HepG2 (cell line): ENCODE data around the gene CR1L. TPM values are rescaled to one million over a fixed set of nuclear protein-coding genes. Genes with fewer than 3 reads are reported as not detected.

ENCODE experiments used
- BRF2 ChIP-seq: sonication (generic); formaldehyde crosslinking; IDR thresholded peaks from 2 replicates; pipeline ENCODE4 v1.8.1; 2022; ENCODE audit warnings: mild to moderate bottlenecking, missing genetic modification reagents
- DMTF1 ChIP-seq: sonication (generic); formaldehyde crosslinking; IDR thresholded peaks from 2 replicates; pipeline ENCODE4 v1.4.0; 2020; ENCODE audit warnings: mild to moderate bottlenecking, missing genetic modification reagents
- GATAD1 ChIP-seq: IDR thresholded peaks from 2 replicates; pipeline ENCODE4 v1.6.1; 2016; ENCODE audit warnings: missing genetic modification reagents, missing compliant biosample characterization
- HMG20B ChIP-seq: conservative IDR thresholded peaks from 2 replicates; pipeline ENCODE4 v1.6.1; 2016; ENCODE audit warnings: missing genetic modification reagents, missing compliant biosample characterization
- HNRNPK ChIP-seq: fragments of 200-400 bp; formaldehyde crosslinking; IDR thresholded peaks from 2 replicates; pipeline ENCODE4 v1.6.1; 2018; ENCODE audit warnings: low read length, low read depth, moderate library complexity, mild to moderate bottlenecking; ENCODE audit not compliant: poor library complexity, severe bottlenecking
- HNRNPL ChIP-seq: fragments of 200-400 bp; formaldehyde crosslinking; IDR thresholded peaks from 2 replicates; pipeline ENCODE4 v1.6.1; 2017; ENCODE audit warnings: mild to moderate bottlenecking, low read depth, low read length
- JUND ChIP-seq: sonication (generic); formaldehyde crosslinking; IDR thresholded peaks from 2 replicates; pipeline ENCODE4 v1.8.0; 2022; ENCODE audit warnings: mild to moderate bottlenecking, missing genetic modification reagents
- MAZ ChIP-seq, 2 experiments: sonication (generic) in 1 of 2; formaldehyde crosslinking in 1 of 2; IDR thresholded peaks; 2 replicates each; pipeline versions ENCODE4 v1.5.0 to v1.6.1; 2012 to 2020; ENCODE audit warnings: low read depth in 2 of 2, mild to moderate bottlenecking in 2 of 2, borderline replicate concordance in 1 of 2, improper control_type of control experiment in 1 of 2, low read length in 1 of 2, missing genetic modification reagents in 1 of 2, moderate library complexity in 1 of 2
- NBN ChIP-seq: fragments of 450-650 bp; conservative IDR thresholded peaks from 2 replicates; pipeline ENCODE4 v1.6.1; 2017
- NFE2 ChIP-seq: sonication (generic); formaldehyde crosslinking; IDR thresholded peaks from 2 replicates; pipeline ENCODE4 v1.4.0; 2020; ENCODE audit warnings: missing genetic modification reagents
- PHF20 ChIP-seq: sonication (generic); formaldehyde crosslinking; IDR thresholded peaks from 2 replicates; pipeline ENCODE4 v1.5.0; 2020; ENCODE audit warnings: mild to moderate bottlenecking, missing genetic modification reagents
- POLR2G ChIP-seq: fragments of 200-400 bp; formaldehyde crosslinking; IDR thresholded peaks from 2 replicates; pipeline ENCODE4 v1.6.1; 2018; ENCODE audit warnings: mild to moderate bottlenecking, low read depth, low read length, moderate library complexity
- REL ChIP-seq: sonication (generic); formaldehyde crosslinking; conservative IDR thresholded peaks from 2 replicates; pipeline ENCODE4 v1.8.0; 2022; ENCODE audit warnings: mild to moderate bottlenecking, missing genetic modification reagents, moderate library complexity
- SRY ChIP-seq: sonication (generic); formaldehyde crosslinking; IDR thresholded peaks from 2 replicates; pipeline ENCODE4 v1.8.0; 2022; ENCODE audit warnings: mild to moderate bottlenecking, missing genetic modification reagents
- SUZ12 ChIP-seq: fragments of 150-350 bp; IDR thresholded peaks from 2 replicates; pipeline ENCODE4 v1.6.1; 2014; ENCODE audit warnings: low read depth, low read length
- ZBTB42 ChIP-seq: sonication (generic); formaldehyde crosslinking; IDR thresholded peaks from 2 replicates; pipeline ENCODE4 v1.5.0; 2020; ENCODE audit warnings: mild to moderate bottlenecking, missing genetic modification reagents
- ZNF44 ChIP-seq: sonication (generic); formaldehyde crosslinking; IDR thresholded peaks from 2 replicates; pipeline ENCODE4 v1.5.1; 2020; ENCODE audit warnings: mild to moderate bottlenecking, missing genetic modification reagents
- ZNF451 ChIP-seq: sonication (generic); formaldehyde crosslinking; IDR thresholded peaks from 2 replicates; pipeline ENCODE4 v1.5.0; 2020; ENCODE audit warnings: mild to moderate bottlenecking, missing genetic modification reagents
- ZNF614 ChIP-seq: IDR thresholded peaks from 2 replicates; pipeline ENCODE4 v1.6.1; 2018; ENCODE audit warnings: missing biosample characterization, missing genetic modification reagents, inconsistent platforms, borderline replicate concordance
- ZXDC ChIP-seq: sonication (generic); formaldehyde crosslinking; IDR thresholded peaks from 2 replicates; pipeline ENCODE4 v1.5.0; 2020; ENCODE audit warnings: mild to moderate bottlenecking, missing genetic modification reagents
- polyA plus RNA-seq, 8 experiments: library from polyadenylated mRNA; depleted of rRNA in 3 of 8; stranded (reverse) in 7 of 8; unstranded in 1 of 8; fragments of >200 nt; fragmentation: Illumina TruSeq in 4 of 8; extraction: Trizol in 4 of 8; gene quantifications; 2 replicates each; pipeline versions ENCODE4 v1.2.1 to v1.2.3, GENCODE V29; 2011 to 2016; ENCODE audit warnings: low read depth in 4 of 8, missing spikeins in 1 of 8, mixed read lengths in 1 of 8; ENCODE audit not compliant: insufficient read depth in 1 of 8
- total RNA-seq, 5 experiments: library from RNA; depleted of rRNA; stranded (reverse); fragments of >200 nt; fragmentation: Illumina TruSeq; extraction: Trizol; gene quantifications; 2 replicates each; pipeline ENCODE4 v1.2.3, GENCODE V29; 2016; ENCODE audit warnings: low read depth in 1 of 5
- TF ChIP-seq, protein P1 (sequence below): sonication (generic); formaldehyde crosslinking; IDR thresholded peaks from 2 replicates; pipeline ENCODE4; 2020; ENCODE audit warnings: missing genetic modification reagents, mild to moderate bottlenecking, borderline replicate concordance

Gene CR1L
- total and polyA plus RNA-seq, 2 of the 13 experiments (the other 11 are each of a cell fraction or from before 2014, with no cell fraction given) = not detected

DNA sequence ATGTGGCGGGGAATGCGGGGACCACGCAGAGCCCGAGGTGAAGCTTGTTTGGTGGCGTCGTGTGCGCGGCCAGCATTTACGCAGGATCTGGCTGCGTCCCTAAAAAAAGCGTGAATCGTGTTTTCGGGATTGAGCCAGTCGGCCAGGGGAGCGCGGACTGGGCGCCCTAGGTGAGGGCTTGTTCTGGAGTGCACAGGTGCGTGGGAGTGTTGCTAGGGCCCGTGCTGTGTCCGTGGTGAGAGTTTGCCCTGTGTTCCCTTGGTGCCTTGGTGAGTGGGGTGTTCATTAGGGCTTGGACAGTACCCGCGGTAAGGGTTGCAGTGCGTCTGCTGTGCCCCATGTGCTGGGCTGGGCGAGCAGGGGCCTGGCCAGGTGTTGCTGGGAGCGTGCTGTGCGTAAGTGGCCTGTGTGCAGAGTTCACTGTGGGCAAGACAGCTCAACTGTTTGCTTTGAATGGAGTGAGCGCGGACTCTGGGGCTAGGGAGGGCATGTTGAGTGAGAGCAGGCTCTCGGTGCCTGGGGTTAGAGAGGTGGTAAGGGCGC lies 107.6 kb downstream of the CR1L start (continued):
- TF ChIP-seq ZBTB42 (CRISPR knock-in tag) (no peak), SUZ12 (no peak), NFE2 (CRISPR knock-in tag) (no peak), REL (CRISPR knock-in tag) (no peak), BRF2 (CRISPR knock-in tag) (no peak), ZNF614 (CRISPR knock-in tag) (peak; percentile 49; the same call in 1 of the 2 replicates), PHF20 (CRISPR knock-in tag) (no peak; the same call in 1 of the 2 replicates), POLR2G (peak; percentile 26; the same call in 1 of the 2 replicates), ZXDC (CRISPR knock-in tag) (peak; percentile 25; the same call in 1 of the 2 replicates), HMG20B (CRISPR knock-in tag) (no peak), GATAD1 (no peak; the same call in 1 of the 2 replicates), HNRNPK (no peak), MAZ (IDR thresholded peaks at IDR 0.05; ENCODE audit: borderline replicate concordance, low read depth, low read length) (no peak), MAZ (CRISPR knock-in tag; IDR thresholded peaks at IDR 0.05; ENCODE audit: low read depth) (0 out of 2 replicates have a peak, but pooled peaks have one; percentile 9), ZNF44 (CRISPR knock-in tag) (0 out of 2 replicates have a peak, but pooled peaks have one; percentile 29), SRY (CRISPR knock-in tag) (peak; percentile 74; the same call in 1 of the 2 replicates), ZNF451 (CRISPR knock-in tag) (no peak), HNRNPL (peak; percentile 79; the same call in 1 of the 2 replicates), JUND (CRISPR knock-in tag) (0 out of 2 replicates have a peak, but pooled peaks have one; percentile 51), DMTF1 (CRISPR knock-in tag) (no peak), NBN (no peak)
- TF ChIP-seq, protein P1, sequence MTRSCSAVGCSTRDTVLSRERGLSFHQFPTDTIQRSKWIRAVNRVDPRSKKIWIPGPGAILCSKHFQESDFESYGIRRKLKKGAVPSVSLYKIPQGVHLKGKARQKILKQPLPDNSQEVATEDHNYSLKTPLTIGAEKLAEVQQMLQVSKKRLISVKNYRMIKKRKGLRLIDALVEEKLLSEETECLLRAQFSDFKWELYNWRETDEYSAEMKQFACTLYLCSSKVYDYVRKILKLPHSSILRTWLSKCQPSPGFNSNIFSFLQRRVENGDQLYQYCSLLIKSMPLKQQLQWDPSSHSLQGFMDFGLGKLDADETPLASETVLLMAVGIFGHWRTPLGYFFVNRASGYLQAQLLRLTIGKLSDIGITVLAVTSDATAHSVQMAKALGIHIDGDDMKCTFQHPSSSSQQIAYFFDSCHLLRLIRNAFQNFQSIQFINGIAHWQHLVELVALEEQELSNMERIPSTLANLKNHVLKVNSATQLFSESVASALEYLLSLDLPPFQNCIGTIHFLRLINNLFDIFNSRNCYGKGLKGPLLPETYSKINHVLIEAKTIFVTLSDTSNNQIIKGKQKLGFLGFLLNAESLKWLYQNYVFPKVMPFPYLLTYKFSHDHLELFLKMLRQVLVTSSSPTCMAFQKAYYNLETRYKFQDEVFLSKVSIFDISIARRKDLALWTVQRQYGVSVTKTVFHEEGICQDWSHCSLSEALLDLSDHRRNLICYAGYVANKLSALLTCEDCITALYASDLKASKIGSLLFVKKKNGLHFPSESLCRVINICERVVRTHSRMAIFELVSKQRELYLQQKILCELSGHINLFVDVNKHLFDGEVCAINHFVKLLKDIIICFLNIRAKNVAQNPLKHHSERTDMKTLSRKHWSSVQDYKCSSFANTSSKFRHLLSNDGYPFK (CRISPR knock-in tag) = no peak
